ENCODE data around the gene LCN6. TPM values are rescaled to one million over a fixed set of nuclear protein-coding genes. Genes with fewer than 3 reads are reported as not detected.

LCN6 gene
- total RNA-seq, 1 donor from 2014 or later: not detected

DNA sequence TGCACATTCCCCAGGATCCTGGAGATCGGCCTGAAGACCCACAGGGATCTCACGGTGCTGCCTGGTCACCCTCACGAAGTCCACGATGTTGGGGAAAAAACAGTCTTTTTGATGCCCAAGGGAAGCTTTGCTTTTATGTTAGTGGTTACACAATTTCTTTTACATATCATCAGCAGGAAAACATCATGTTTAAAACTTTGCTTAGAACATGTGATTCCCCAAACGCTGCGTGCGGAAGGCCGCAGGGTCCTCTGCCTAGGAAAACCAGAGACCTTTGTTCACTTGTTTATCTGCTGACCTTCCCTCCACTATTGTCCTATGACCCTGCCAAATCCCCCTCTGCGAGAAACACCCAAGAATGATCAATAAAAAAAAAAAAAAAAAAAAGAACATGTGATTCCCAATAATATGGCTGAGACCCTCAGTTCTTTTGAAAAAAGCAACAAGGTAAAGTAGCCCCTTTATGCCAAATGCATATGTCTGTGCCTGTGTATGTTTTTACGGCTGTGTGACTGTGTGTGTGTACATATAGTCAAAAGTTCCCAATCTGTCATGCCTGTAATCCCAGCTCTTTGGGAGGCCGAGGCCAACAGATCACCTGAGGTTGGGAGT, 49.6 kb downstream of the LCN6 start:
- Histone ChIP-seq H3K4me3 (no peak overlapping the region), H3K9me3 (ENCODE audit: low read depth) (no peaks in the 10 kb centered on the region), H4K20me1 (ENCODE audit: low read depth) (no peaks in the 10 kb centered on the region), H3K9ac (no peak overlapping the region), H3K27ac (no peak overlapping the region), H3K79me2 (ENCODE audit: low read depth) (no peaks in the 10 kb centered on the region), H3K27me3 (peaks cover 19% of the 10 kb centered on the region), H3K4me2 (no peak overlapping the region), H2AFZ (replicated peaks) (no peak overlapping the region), H3F3A (ENCODE audit: low read depth) (peaks cover 4% of the 10 kb centered on the region), H3K36me3 (no peaks in the 10 kb centered on the region), H3K4me1 (no peaks in the 10 kb centered on the region)
- Mint-ChIP-seq H3K36me3 (no peaks in the 10 kb centered on the region), H3K9me3 (no peaks in the 10 kb centered on the region), H3K27ac (no peak overlapping the region), H3K4me3 (no peak overlapping the region), H3K4me1 (peaks cover 27% of the 10 kb centered on the region), H3K27me3 (ENCODE audit: insufficient read depth, low read depth) (peaks cover 23% of the 10 kb centered on the region)
- no peak for TF ChIP-seq EZH2phosphoT487 (IDR thresholded peaks at IDR 0.05)
- DNase-seq (ENCODE audit: low spot score): no peak

DNA sequence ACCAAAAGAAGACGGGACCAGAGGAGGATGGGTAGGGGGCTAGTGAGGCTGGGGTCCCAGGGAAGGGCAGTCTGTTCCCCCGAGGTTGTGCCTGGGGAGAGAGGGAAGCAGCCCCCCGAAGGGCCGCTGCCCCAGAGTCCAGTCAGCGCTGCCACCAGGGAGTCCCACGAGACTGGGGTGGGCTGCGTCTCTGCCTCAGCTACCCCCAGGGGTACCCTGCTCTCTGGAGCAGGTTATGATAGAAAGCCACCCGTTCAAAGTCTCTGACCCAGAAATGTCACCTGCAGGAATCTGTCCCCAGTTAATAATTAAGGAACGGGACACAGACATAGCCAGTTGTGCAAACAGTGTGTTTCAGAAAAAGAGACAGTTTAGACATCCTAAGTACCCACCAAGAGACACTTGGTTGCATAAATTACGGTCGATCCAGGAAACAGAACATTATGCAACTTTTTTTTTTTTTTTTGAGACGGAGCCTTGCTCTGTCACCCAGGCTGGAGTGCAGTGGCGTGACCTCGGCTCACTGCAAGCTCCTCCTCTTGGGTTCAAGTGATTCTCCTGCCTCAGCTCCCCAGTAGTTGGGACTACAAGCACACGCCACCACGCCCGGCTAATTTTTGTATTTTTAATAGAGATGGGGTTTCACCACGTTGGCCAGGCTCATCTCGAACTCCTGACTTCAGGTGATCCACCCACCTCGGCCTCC, 50.4 kb downstream of the LCN6 start:
- peaks cover 21% of the 10 kb centered on the region for H3K27me3 Mint-ChIP-seq (ENCODE audit: insufficient read depth, low read depth)
- Histone ChIP-seq H3K4me1 (no peaks in the 10 kb centered on the region), H3F3A (ENCODE audit: low read depth) (peaks cover 4% of the 10 kb centered on the region), H3K27me3 (peaks cover 19% of the 10 kb centered on the region), H2AFZ (replicated peaks) (no peak overlapping the region), H3K9me3 (ENCODE audit: low read depth) (no peaks in the 10 kb centered on the region), H3K4me3 (no peak overlapping the region), H3K27ac (no peak overlapping the region), H3K9ac (no peak overlapping the region), H3K36me3 (no peaks in the 10 kb centered on the region), H3K4me2 (no peak overlapping the region), H3K79me2 (ENCODE audit: low read depth) (no peaks in the 10 kb centered on the region), H4K20me1 (ENCODE audit: low read depth) (no peaks in the 10 kb centered on the region)
- no peak for DNase-seq (ENCODE audit: low spot score)
- TF ChIP-seq, protein P1, sequence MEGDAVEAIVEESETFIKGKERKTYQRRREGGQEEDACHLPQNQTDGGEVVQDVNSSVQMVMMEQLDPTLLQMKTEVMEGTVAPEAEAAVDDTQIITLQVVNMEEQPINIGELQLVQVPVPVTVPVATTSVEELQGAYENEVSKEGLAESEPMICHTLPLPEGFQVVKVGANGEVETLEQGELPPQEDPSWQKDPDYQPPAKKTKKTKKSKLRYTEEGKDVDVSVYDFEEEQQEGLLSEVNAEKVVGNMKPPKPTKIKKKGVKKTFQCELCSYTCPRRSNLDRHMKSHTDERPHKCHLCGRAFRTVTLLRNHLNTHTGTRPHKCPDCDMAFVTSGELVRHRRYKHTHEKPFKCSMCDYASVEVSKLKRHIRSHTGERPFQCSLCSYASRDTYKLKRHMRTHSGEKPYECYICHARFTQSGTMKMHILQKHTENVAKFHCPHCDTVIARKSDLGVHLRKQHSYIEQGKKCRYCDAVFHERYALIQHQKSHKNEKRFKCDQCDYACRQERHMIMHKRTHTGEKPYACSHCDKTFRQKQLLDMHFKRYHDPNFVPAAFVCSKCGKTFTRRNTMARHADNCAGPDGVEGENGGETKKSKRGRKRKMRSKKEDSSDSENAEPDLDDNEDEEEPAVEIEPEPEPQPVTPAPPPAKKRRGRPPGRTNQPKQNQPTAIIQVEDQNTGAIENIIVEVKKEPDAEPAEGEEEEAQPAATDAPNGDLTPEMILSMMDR (IDR thresholded peaks at IDR 0.05): no peak
- TF ChIP-seq EZH2 (IDR thresholded peaks at IDR 0.05): no peak
- no peak for TF ChIP-seq EZH2phosphoT487 (IDR thresholded peaks at IDR 0.05)
- H3K4me3 Mint-ChIP-seq: no peak overlapping the region
- no peaks in the 10 kb centered on the region for H3K9me3 Mint-ChIP-seq
- no peak overlapping the region for H3K27ac Mint-ChIP-seq
- H3K36me3 Mint-ChIP-seq: no peaks in the 10 kb centered on the region
- peaks cover 26% of the 10 kb centered on the region for H3K4me1 Mint-ChIP-seq

DNA sequence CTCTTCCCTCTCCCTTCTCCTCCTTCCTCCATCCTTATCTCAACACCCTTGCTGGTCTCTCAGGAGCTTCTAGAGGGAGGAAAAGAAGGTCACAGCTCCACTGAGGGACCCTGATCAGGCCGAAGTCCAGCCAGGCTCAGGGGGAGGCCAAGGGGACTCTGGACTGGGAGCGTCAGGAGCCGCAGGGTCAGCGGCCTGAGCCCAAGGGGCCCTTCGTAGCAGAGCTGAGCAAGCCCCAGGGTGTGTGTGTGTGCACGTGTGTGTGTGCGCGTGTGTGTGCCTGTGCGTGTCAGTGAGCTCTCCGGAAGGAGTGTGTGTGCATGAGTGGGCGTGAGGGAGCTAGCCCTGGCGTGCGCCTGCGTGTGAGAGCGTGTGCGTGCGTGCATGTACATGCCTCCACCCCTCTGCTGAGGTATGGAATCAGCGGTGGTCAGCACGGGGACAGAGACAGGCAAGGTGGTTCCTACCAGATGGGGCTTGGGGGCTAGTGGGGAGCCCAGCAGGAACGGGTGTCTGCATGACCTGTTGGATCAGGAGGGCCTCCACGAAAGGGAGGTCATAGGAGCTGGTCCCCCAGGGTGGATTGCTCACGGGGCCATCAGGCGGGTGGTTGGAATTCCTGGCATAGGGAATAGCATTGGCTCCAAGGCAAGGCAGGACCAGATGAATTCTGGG, 51.0 kb downstream of the LCN6 start:
- Mint-ChIP-seq H3K9me3 (no peaks in the 10 kb centered on the region), H3K27me3 (ENCODE audit: insufficient read depth, low read depth) (peaks cover 20% of the 10 kb centered on the region), H3K4me1 (peaks cover 28% of the 10 kb centered on the region), H3K4me3 (peak overlapping the region; percentile 2), H3K36me3 (no peaks in the 10 kb centered on the region), H3K27ac (peak overlapping the region; percentile 88)
- Histone ChIP-seq H3K36me3 (no peaks in the 10 kb centered on the region), H4K20me1 (ENCODE audit: low read depth) (no peaks in the 10 kb centered on the region), H3K4me3 (no peak overlapping the region), H3K9me3 (ENCODE audit: low read depth) (no peaks in the 10 kb centered on the region), H2AFZ (replicated peaks) (no peak overlapping the region), H3K4me2 (no peak overlapping the region), H3K79me2 (ENCODE audit: low read depth) (no peaks in the 10 kb centered on the region), H3K9ac (no peak overlapping the region), H3K27ac (no peak overlapping the region), H3K4me1 (peaks cover under 1% of the 10 kb centered on the region), H3K27me3 (peaks cover 18% of the 10 kb centered on the region), H3F3A (ENCODE audit: low read depth) (peaks cover 4% of the 10 kb centered on the region)
- no peak for DNase-seq (ENCODE audit: low spot score)
- TF ChIP-seq, protein P1 (IDR thresholded peaks at IDR 0.05): no peak
- TF ChIP-seq EZH2phosphoT487 (IDR thresholded peaks at IDR 0.05) (no peak), EZH2 (IDR thresholded peaks at IDR 0.05) (no peak)
